B cell (primary cell): ENCODE measurements around the gene TBC1D22A. TPM values are rescaled to one million over a fixed set of nuclear protein-coding genes. Genes with fewer than 3 reads are reported as not detected.

Experiments used
- ATAC-seq: fragments of 200-7000 bp; cut with Tn5 transposase; one replicate; pipeline ENCODE4 v1.10.0; 2021; ENCODE audit warnings: low read depth, mild to moderate bottlenecking, moderate number of reproducible peaks, moderate library complexity
- CTCF ChIA-PET: fragments of 350-600 bp; sonication (Branson Sonifier 250); formaldehyde crosslinking; loops from one replicate; lab custom pipeline; 2021; ENCODE audit warnings: antibody characterized with exemption, inconsistent platforms; lab: Charles Lee
- POLR2A ChIA-PET: fragments of 350-600 bp; sonication (Branson Sonifier 250); formaldehyde crosslinking; loops from one replicate; lab custom pipeline; 2021; ENCODE audit warnings: antibody characterized with exemption; lab: Charles Lee
- DNase-seq: peaks from one replicate; pipeline ENCODE4 v3.0.0; 2013
- H2AFZ ChIP-seq: 2 replicates; pipeline ENCODE4 v1.6.1; 2012; ENCODE audit warnings: mild to moderate bottlenecking, low read depth, low read length; ENCODE audit not compliant: insufficient read depth, poor library complexity, severe bottlenecking
- H3K27ac ChIP-seq, 2 donors: 1 replicate in 1 of 2; 2 replicates in 1 of 2; pipeline ENCODE4 v1.5.1; 2012 to 2013; ENCODE audit warnings: low read length in 2 of 2, mild to moderate bottlenecking in 2 of 2, moderate library complexity in 1 of 2
- H3K27me3 ChIP-seq, 4 experiments: fragments of 200-600 bp in 1 of 4; sonication (generic) in 1 of 4; replicated peaks in 1 of 4; 1 replicate in 2 of 4; 2 replicates in 2 of 4; pipeline versions ENCODE4 v1.6.1 to v1.7.0; 2013 to 2016; ENCODE audit warnings: low read length in 3 of 4, mild to moderate bottlenecking in 2 of 4, mixed read lengths in 1 of 4, moderate library complexity in 1 of 4; ENCODE audit not compliant: insufficient read depth in 4 of 4, control insufficient read depth in 3 of 4; ENCODE audit errors: control extremely low read depth in 1 of 4
- H3K36me3 ChIP-seq, 2 experiments: replicated peaks in 1 of 2; 1 replicate in 1 of 2; 2 replicates in 1 of 2; pipeline versions ENCODE4 v1.6.1 to v1.7.1; 2013; ENCODE audit warnings: low read length in 1 of 2; ENCODE audit not compliant: insufficient read depth in 2 of 2, control insufficient read depth in 1 of 2; ENCODE audit errors: control extremely low read depth in 1 of 2, extremely low read depth in 1 of 2
- H3K4me1 ChIP-seq, 2 donors: fragments of 200-600 bp in 1 of 2; sonication (generic) in 1 of 2; 1 replicate in 1 of 2; 2 replicates in 1 of 2; pipeline versions ENCODE4 v1.5.1 to v1.6.1; 2013 to 2017; ENCODE audit warnings: low read length in 2 of 2; ENCODE audit not compliant: control insufficient read depth in 2 of 2, insufficient read depth in 2 of 2
- H3K4me2 ChIP-seq: replicated peaks from 2 replicates; pipeline ENCODE3; 2012; ENCODE audit warnings: mild to moderate bottlenecking, low read depth, low read length; ENCODE audit not compliant: poor library complexity, severe bottlenecking
- H3K4me3 ChIP-seq, 5 experiments: fragments of 200-600 bp in 1 of 5; sonication (generic) in 1 of 5; 1 replicate in 3 of 5; 2 replicates in 2 of 5; pipeline versions ENCODE4 v1.5.1 to v1.7.0; 2011 to 2016; ENCODE audit warnings: low read length in 4 of 5, mild to moderate bottlenecking in 4 of 5, low read depth in 2 of 5, control low read depth in 1 of 5, moderate library complexity in 1 of 5; ENCODE audit not compliant: insufficient read depth in 1 of 5; ENCODE audit errors: control extremely low read depth in 1 of 5, extremely low read depth in 1 of 5
- H3K79me2 ChIP-seq: fragments of 200-600 bp; sonication (generic); one replicate; pipeline ENCODE4 v1.6.0; 2016; ENCODE audit warnings: low read length; ENCODE audit not compliant: control insufficient read depth, insufficient read depth
- H3K9ac ChIP-seq: fragments of 200-600 bp; sonication (generic); 2 replicates; pipeline ENCODE4 v1.6.1; 2017; ENCODE audit warnings: mild to moderate bottlenecking, low read length, moderate library complexity
- H3K9me3 ChIP-seq, 3 donors: one replicate each; pipeline versions ENCODE4 v1.6.1 to v1.7.1; 2013; ENCODE audit warnings: low read length in 2 of 3; ENCODE audit not compliant: control insufficient read depth in 2 of 3, insufficient read depth in 1 of 3; ENCODE audit errors: control extremely low read depth in 1 of 3
- H4K20me1 ChIP-seq: 2 replicates; pipeline ENCODE4 v1.6.0; 2012; ENCODE audit warnings: mild to moderate bottlenecking, low read length; ENCODE audit not compliant: insufficient read depth, control insufficient read depth, poor library complexity, severe bottlenecking
- H3K27ac Mint-ChIP-seq: one replicate; pipeline ENCODE4 v1.8.0; 2021; ENCODE audit warnings: mixed read lengths
- H3K27me3 Mint-ChIP-seq: one replicate; pipeline ENCODE4 v1.8.0; 2021; ENCODE audit warnings: mixed read lengths
- H3K4me1 Mint-ChIP-seq: one replicate; pipeline ENCODE4 v1.8.0; 2021; ENCODE audit warnings: mixed read lengths
- H3K4me3 Mint-ChIP-seq: one replicate; pipeline ENCODE4 v1.8.0; 2021; ENCODE audit warnings: mixed read lengths
- H3K9me3 Mint-ChIP-seq: one replicate; pipeline ENCODE4 v1.8.0; 2022; ENCODE audit warnings: mixed read lengths; ENCODE audit not compliant: insufficient read depth
- EZH2 ChIP-seq: IDR thresholded peaks from 2 replicates; pipeline ENCODE4 v1.6.1; 2012; ENCODE audit warnings: borderline replicate concordance, low read depth, mild to moderate bottlenecking, moderate library complexity, low read length; ENCODE audit not compliant: insufficient read depth, poor library complexity, severe bottlenecking
- WGBS: methylation state at CpG from one replicate; pipeline ENCODE4 v1.1.5; 2013; ENCODE audit warnings: missing lambda C conversion rate; ENCODE audit not compliant: insufficient coverage; 5-methylcytosine and 5-hydroxymethylcytosine counted together
- intact Hi-C: fragments of 100-400 bp; cut with micrococcal nuclease; formaldehyde crosslinking; loops from one replicate; pipeline ENCODE4 v1.10.0; 2022
- polyA plus RNA-seq: library from polyadenylated mRNA; depleted of rRNA; stranded (reverse); fragments of >200 nt; gene quantifications from 2 replicates; pipeline ENCODE4 v1.2.3, GENCODE V29; 2012
- total RNA-seq, 2 donors: library from RNA; stranded (reverse); fragments of 120-200 nt in 1 of 2; gene quantifications; 1 replicate in 1 of 2; 2 replicates in 1 of 2; pipeline versions ENCODE4 v1.2.3 to v1.2.4, GENCODE V29; 2013 to 2022
- TF ChIP-seq, protein P1 (sequence below): fragments of 200-600 bp; IDR thresholded peaks from one replicate; pipeline ENCODE4 v1.8.0; 2022; ENCODE audit warnings: antibody characterized with exemption, mild to moderate bottlenecking

TBC1D22A gene
- total and polyA plus RNA-seq, 2 donors (not counting 1 experiment from before 2014, with no cell fraction given): 73.8 to 128 TPM

- Histone ChIP-seq H3K36me3 (peaks cover 2 to 50% of the 10 kb centered on the region in 2 experiments), H2AFZ (no peak overlapping the region), H3K4me2 (peak overlapping the region; percentile 34), H4K20me1 (peaks cover 95% of the 10 kb centered on the region), H3K9me3 (no peaks in the 10 kb centered on the region), H3K4me3 (no peak overlapping the region), H3K27ac (peak overlapping the region; percentile 4 to 53), H3K9ac (no peak overlapping the region), H3K79me2 (peaks cover 84% of the 10 kb centered on the region), H3K4me1 (peaks cover 29 to 37% of the 10 kb centered on the region in 2 donors), H3K27me3 (no peaks in the 10 kb centered on the region)
- intact Hi-C loops: no loop called here
- ChIA-PET CTCF (no interaction called here), POLR2A (no interaction called here)
- Mint-ChIP-seq H3K27ac (peak overlapping the region; percentile 67), H3K4me1 (peaks cover 40% of the 10 kb centered on the region), H3K27me3 (no peaks in the 10 kb centered on the region), H3K9me3 (no peaks in the 10 kb centered on the region), H3K4me3 (no peak overlapping the region)
- no peak for DNase-seq
- ATAC-seq: no peak
- 92% methylated on average over 8 of the region's 8 CpGs for WGBS
- TF ChIP-seq EZH2: no peak
- TF ChIP-seq, protein P1, sequence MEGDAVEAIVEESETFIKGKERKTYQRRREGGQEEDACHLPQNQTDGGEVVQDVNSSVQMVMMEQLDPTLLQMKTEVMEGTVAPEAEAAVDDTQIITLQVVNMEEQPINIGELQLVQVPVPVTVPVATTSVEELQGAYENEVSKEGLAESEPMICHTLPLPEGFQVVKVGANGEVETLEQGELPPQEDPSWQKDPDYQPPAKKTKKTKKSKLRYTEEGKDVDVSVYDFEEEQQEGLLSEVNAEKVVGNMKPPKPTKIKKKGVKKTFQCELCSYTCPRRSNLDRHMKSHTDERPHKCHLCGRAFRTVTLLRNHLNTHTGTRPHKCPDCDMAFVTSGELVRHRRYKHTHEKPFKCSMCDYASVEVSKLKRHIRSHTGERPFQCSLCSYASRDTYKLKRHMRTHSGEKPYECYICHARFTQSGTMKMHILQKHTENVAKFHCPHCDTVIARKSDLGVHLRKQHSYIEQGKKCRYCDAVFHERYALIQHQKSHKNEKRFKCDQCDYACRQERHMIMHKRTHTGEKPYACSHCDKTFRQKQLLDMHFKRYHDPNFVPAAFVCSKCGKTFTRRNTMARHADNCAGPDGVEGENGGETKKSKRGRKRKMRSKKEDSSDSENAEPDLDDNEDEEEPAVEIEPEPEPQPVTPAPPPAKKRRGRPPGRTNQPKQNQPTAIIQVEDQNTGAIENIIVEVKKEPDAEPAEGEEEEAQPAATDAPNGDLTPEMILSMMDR: no peak
Observed at GRCh38 chr22:46971764-46972125, 209.3 kb downstream of the TBC1D22A start.

- H3K4me3 ChIP-seq: no peak overlapping the region
- peaks cover 29 to 37% of the 10 kb centered on the region in 2 donors for H3K4me1 ChIP-seq
- Mint-ChIP-seq H3K4me3 (no peak overlapping the region), H3K9me3 (no peaks in the 10 kb centered on the region), H3K27ac (peak overlapping the region; percentile 59), H3K27me3 (no peaks in the 10 kb centered on the region), H3K4me1 (peaks cover 38% of the 10 kb centered on the region)
- H3K36me3 ChIP-seq: peaks cover 3 to 52% of the 10 kb centered on the region in 2 experiments
- no peaks in the 10 kb centered on the region for H3K9me3 ChIP-seq
- H2AFZ ChIP-seq: no peak overlapping the region
- H3K9ac ChIP-seq: no peak overlapping the region
- peak overlapping the region in 1 of 2 donors; percentile 53 for H3K27ac ChIP-seq
- intact Hi-C loops: no loop called here
- TF ChIP-seq, protein P1: no peak
- no peak for TF ChIP-seq EZH2
- ATAC-seq (no peak), DNase-seq (no peak)
- peaks cover 84% of the 10 kb centered on the region for H3K79me2 ChIP-seq
- H3K27me3 ChIP-seq: no peaks in the 10 kb centered on the region
- CTCF ChIA-PET: no interaction called here
- 89% methylated on average over 17 of the region's 17 CpGs for WGBS
- POLR2A ChIA-PET: no interaction called here
- peaks cover 95% of the 10 kb centered on the region for H4K20me1 ChIP-seq
- no peak overlapping the region for H3K4me2 ChIP-seq
Observed at GRCh38 chr22:46972256-46972655, 209.8 kb downstream of the TBC1D22A start.
